ENCODE results near the gene MAP3K4. TPM values are rescaled to one million over a fixed set of nuclear protein-coding genes. Genes with fewer than 3 reads are reported as not detected.

Gene MAP3K4
- total and polyA plus RNA-seq, 2 of the 8 experiments (the other 6 are each of a cell fraction or from before 2014, with no cell fraction given), result 16.6 to 51.6 TPM

- Histone ChIP-seq H3K18ac (ENCODE audit: extremely low read depth, low read length) (no peak overlapping the region), H4K8ac (ENCODE audit: extremely low read depth, insufficient read depth, low read length) (no peak overlapping the region), H4K5ac (ENCODE audit: insufficient read length, low read depth, low read length) (no peak overlapping the region), H3K9me3 (ENCODE audit: insufficient read depth in 2 of 2, low read depth in 1 of 2, low read length in 1 of 2) (no peaks in the 10 kb centered on the region), H3K4me1 (replicated peaks in 1 of 4; ENCODE audit: control insufficient read depth in 3 of 4, insufficient read depth in 4 of 4, low read length in 3 of 4) (no peaks in the 10 kb centered on the region), H2AFZ (ENCODE audit: low read length) (no peak overlapping the region), H4K91ac (replicated peaks; ENCODE audit: insufficient read length, low read length) (no peak overlapping the region), H3K27ac (ENCODE audit: low read depth, low read length) (no peak overlapping the region), H2BK20ac (ENCODE audit: low read length) (no peak overlapping the region), H3K9ac (replicated peaks in 1 of 4; ENCODE audit: extremely low read depth in 1 of 4, low read depth in 3 of 4, low read length in 3 of 4) (no peak overlapping the region), H3K4me2 (ENCODE audit: insufficient read depth in 1 of 2, low read depth in 2 of 2, low read length in 2 of 2) (no peak overlapping the region), H2BK15ac (ENCODE audit: low read length) (no peak overlapping the region), H3K14ac (ENCODE audit: insufficient read length) (no peak overlapping the region), H2AK5ac (ENCODE audit: low read depth, low read length) (no peak overlapping the region), H3K4me3 (ENCODE audit: extremely low read depth in 1 of 4, insufficient read depth in 2 of 4, low read depth in 3 of 4, low read length in 4 of 4) (no peak overlapping the region), H3K79me2 (ENCODE audit: control insufficient read depth in 1 of 2, insufficient read depth in 2 of 2, low read length in 2 of 2) (no peaks in the 10 kb centered on the region), H3K56ac (replicated peaks; ENCODE audit: insufficient read length, low read depth, low read length) (no peak overlapping the region), H3K36me3 (ENCODE audit: control insufficient read depth in 2 of 4, insufficient read depth in 4 of 4, low read length in 3 of 4) (peaks cover 22 to 73% (median 54%) of the 10 kb centered on the region in 4 experiments), H4K20me1 (replicated peaks in 1 of 2; ENCODE audit: control insufficient read depth in 1 of 2, insufficient read depth in 2 of 2, low read length in 2 of 2) (no peaks in the 10 kb centered on the region), H2BK5ac (ENCODE audit: low read depth, low read length) (no peak overlapping the region), H3K4ac (replicated peaks; ENCODE audit: insufficient read length, low read depth, low read length) (no peak overlapping the region), H2BK12ac (ENCODE audit: low read depth, low read length) (no peak overlapping the region), H3K27me3 (replicated peaks in 1 of 4; ENCODE audit: control insufficient read depth in 3 of 4, extremely low read depth in 1 of 4, insufficient read depth in 3 of 4, low read length in 3 of 4) (no peaks in the 10 kb centered on the region), H3K23ac (ENCODE audit: insufficient read length) (no peak overlapping the region), H3K23me2 (ENCODE audit: low read depth, low read length) (no peaks in the 10 kb centered on the region), H2BK120ac (replicated peaks; ENCODE audit: low read depth, low read length) (no peak overlapping the region), H3K79me1 (ENCODE audit: low read depth, low read length) (no peaks in the 10 kb centered on the region)
- no peak for DNase-seq (ENCODE audit: low read depth in 1 of 2, low spot score in 2 of 2)
- FAIRE-seq, result no peak
- ChIA-PET CTCF (ENCODE audit: partially characterized antibody) (interaction anchor here (2.7 to 3.5 kb wide), 2 partner anchors 30 to 263 kb away, joined by 7 to 26 read pairs; no protein-coding TSS in a partner anchor), POLR2A (ENCODE audit: partially characterized antibody) (no interaction called here)
- WGBS, 2 experiments (ENCODE audit: extremely low coverage in 1 of 2, insufficient coverage in 1 of 2, insufficient read length in 1 of 2, insufficient replicate concordance in 2 of 2, low coverage in 1 of 2, low lambda C conversion rate in 2 of 2, missing lambda C conversion rate in 1 of 2), result 80% methylated on average over 4 of the region's 4 CpGs; no CpG with 5 or more reads in 1 of the 2 experiments
- TF ChIP-seq ZNF274 (IDR thresholded peaks at IDR 0.05; ENCODE audit: borderline replicate concordance, extremely low read depth, low read length), result no peak
- no peak for TF ChIP-seq POLR2AphosphoS5 (IDR thresholded peaks at IDR 0.05; ENCODE audit: low read depth, low read length)
- no peak for TF ChIP-seq SIN3A (conservative IDR thresholded peaks at IDR 0.05 in 1 of 2, IDR thresholded peaks at IDR 0.05 in 1 of 2; ENCODE audit: low read depth in 1 of 2, low read length in 2 of 2)
- no peak for TF ChIP-seq TCF12 (IDR thresholded peaks at IDR 0.05; ENCODE audit: low read depth, low read length)
- no peak for TF ChIP-seq SAP30 (IDR thresholded peaks at IDR 0.05; ENCODE audit: insufficient read depth, insufficient replicate concordance, low read length)
- TF ChIP-seq KDM4A (IDR thresholded peaks at IDR 0.05; ENCODE audit: low read depth, low read length, severe bottlenecking), result no peak
Observed at GRCh38 chr6:161109366-161109765, 117.8 kb downstream of the MAP3K4 start.
